ENCODE results near the gene DCN. TPM values are rescaled to one million over a fixed set of nuclear protein-coding genes. Genes with fewer than 3 reads are reported as not detected.

DCN gene
- total RNA-seq, 1 experiment from 2014 or later, result 0.95 TPM

- no peaks in the 10 kb centered on the region for H3K9me3 ChIP-seq
- no peak overlapping the region for H3K4me3 ChIP-seq (ENCODE audit: low read depth, low read length)
- Mint-ChIP-seq H3K4me1 (ENCODE audit: low read depth, unreplicated experiment) (peaks cover 9% of the 10 kb centered on the region), H3K4me3 (ENCODE audit: unreplicated experiment) (no peak overlapping the region), H3K27me3 (ENCODE audit: insufficient read depth, unreplicated experiment) (no peaks in the 10 kb centered on the region), H3K9me3 (ENCODE audit: unreplicated experiment) (no peaks in the 10 kb centered on the region), H3K36me3 (ENCODE audit: insufficient read depth, unreplicated experiment) (no peaks in the 10 kb centered on the region), H3K27ac (ENCODE audit: unreplicated experiment) (no peak overlapping the region)
- no peaks in the 10 kb centered on the region for H3K36me3 ChIP-seq (ENCODE audit: control insufficient read depth, insufficient read depth, low read length)
- DNase-seq, result no peak
- no peaks in the 10 kb centered on the region for H3K27me3 ChIP-seq (replicated peaks; ENCODE audit: control insufficient read depth, insufficient read depth, low read length)
- peaks cover 6% of the 10 kb centered on the region; the same call in 1 of the 2 replicates for H3K4me1 ChIP-seq
- ChIA-PET POLR2A (no interaction called here), CTCF (no interaction called here)
- no TSS peak for BruUV-seq (replicated peaks)
- no peak for TF ChIP-seq CTCF (IDR thresholded peaks at IDR 0.05; ENCODE audit: insufficient read depth in 1 of 2, low read depth in 1 of 2, low read length in 1 of 2, severe bottlenecking in 1 of 2, unreplicated experiment in 1 of 2)
- intact Hi-C loops (cut with micrococcal nuclease; ENCODE audit: unreplicated experiment), result no loop called here
Observed at GRCh38 chr12:91142221-91142631, 40.4 kb downstream of the DCN start.

- no peaks in the 10 kb centered on the region for H3K27me3 Mint-ChIP-seq (ENCODE audit: insufficient read depth, unreplicated experiment)
- CTCF ChIA-PET, result interaction anchor here (0.6 kb wide), 1 partner anchor 237 kb away, joined by 3 read pairs; no protein-coding TSS in a partner anchor
- intact Hi-C loops (cut with micrococcal nuclease; ENCODE audit: unreplicated experiment), result no loop called here
Observed at GRCh38 chr12:91140026-91140931, 42.3 kb downstream of the DCN start.

GRCh38 chr12:91139286-91139685, 43.3 kb downstream of the DCN start:
- DNase-seq, result no peak
- ChIA-PET POLR2A (no interaction called here), CTCF (no interaction called here)
- H3K4me3 Mint-ChIP-seq (ENCODE audit: unreplicated experiment), result no peak overlapping the region
- TF ChIP-seq CTCF (IDR thresholded peaks at IDR 0.05; ENCODE audit: insufficient read depth in 1 of 2, low read depth in 1 of 2, low read length in 1 of 2, severe bottlenecking in 1 of 2, unreplicated experiment in 1 of 2), result no peak
- Histone ChIP-seq H3K27me3 (replicated peaks; ENCODE audit: control insufficient read depth, insufficient read depth, low read length) (no peaks in the 10 kb centered on the region), H3K9me3 (no peaks in the 10 kb centered on the region), H3K4me1 (peaks cover 6% of the 10 kb centered on the region; the same call in 1 of the 2 replicates), H3K36me3 (ENCODE audit: control insufficient read depth, insufficient read depth, low read length) (no peaks in the 10 kb centered on the region), H3K4me3 (ENCODE audit: low read depth, low read length) (no peak overlapping the region)
- no peaks in the 10 kb centered on the region for H3K9me3 Mint-ChIP-seq (ENCODE audit: unreplicated experiment)
- no TSS peak for BruUV-seq (replicated peaks)
- H3K4me1 Mint-ChIP-seq (ENCODE audit: low read depth, unreplicated experiment), result peaks cover 9% of the 10 kb centered on the region
- intact Hi-C loops (cut with micrococcal nuclease; ENCODE audit: unreplicated experiment), result no loop called here
- no peak overlapping the region for H3K27ac Mint-ChIP-seq (ENCODE audit: unreplicated experiment)
- no peaks in the 10 kb centered on the region for H3K27me3 Mint-ChIP-seq (ENCODE audit: insufficient read depth, unreplicated experiment)
- H3K36me3 Mint-ChIP-seq (ENCODE audit: insufficient read depth, unreplicated experiment), result no peaks in the 10 kb centered on the region

More at GRCh38 chr12:91140026-91140931, 42.3 kb downstream of the DCN start:
- H3K27ac Mint-ChIP-seq (ENCODE audit: unreplicated experiment), result no peak overlapping the region
- no peak for DNase-seq
- BruUV-seq (replicated peaks), result no TSS peak
- no peaks in the 10 kb centered on the region for H3K36me3 Mint-ChIP-seq (ENCODE audit: insufficient read depth, unreplicated experiment)
- no peaks in the 10 kb centered on the region for H3K27me3 ChIP-seq (replicated peaks; ENCODE audit: control insufficient read depth, insufficient read depth, low read length)
- H3K36me3 ChIP-seq (ENCODE audit: control insufficient read depth, insufficient read depth, low read length), result no peaks in the 10 kb centered on the region
- H3K4me3 Mint-ChIP-seq (ENCODE audit: unreplicated experiment), result no peak overlapping the region
- POLR2A ChIA-PET, result no interaction called here
- no peak overlapping the region for H3K4me3 ChIP-seq (ENCODE audit: low read depth, low read length)
- H3K4me1 ChIP-seq, result peaks cover 6% of the 10 kb centered on the region; the same call in 1 of the 2 replicates
- H3K9me3 ChIP-seq, result no peaks in the 10 kb centered on the region
- no peaks in the 10 kb centered on the region for H3K9me3 Mint-ChIP-seq (ENCODE audit: unreplicated experiment)
- H3K4me1 Mint-ChIP-seq (ENCODE audit: low read depth, unreplicated experiment), result peaks cover 9% of the 10 kb centered on the region
- no peak for TF ChIP-seq CTCF (IDR thresholded peaks at IDR 0.05; ENCODE audit: insufficient read depth in 1 of 2, low read depth in 1 of 2, low read length in 1 of 2, severe bottlenecking in 1 of 2, unreplicated experiment in 1 of 2)

Data from Caco-2 (cell line).